ENCODE data around the gene ARMC5.
"Not testable (repeated sequence)": the region's sequence is repeated elsewhere in the genome, so short reads cannot be mapped to it uniquely, and the experiment has no call there.

ARMC5 gene

GRCh38 chr16:31458844-31459686 is at the start of gene ARMC5:
TSS of gene ARMC5 (plus strand) at chr16:31459501. CDS start at chr16:31459525, 24 bp downstream.
- in situ Hi-C loops (cut with HindIII; ENCODE audit: low sequenced_read_pairs), result no loop called here

- in situ Hi-C loops (cut with HindIII; ENCODE audit: low sequenced_read_pairs), result no loop called here
Measured at GRCh38 chr16:31410082-31410481, 49.2 kb upstream of the ARMC5 start.

GRCh38 chr16:31411024-31411844 is 48.1 kb upstream of the ARMC5 start:
- in situ Hi-C loops (cut with HindIII; ENCODE audit: low sequenced_read_pairs), result no loop called here

GRCh38 chr16:31412750-31413149 is 46.6 kb upstream of the ARMC5 start:
- in situ Hi-C loops (cut with HindIII; ENCODE audit: low sequenced_read_pairs), result no loop called here

- in situ Hi-C loops (cut with HindIII; ENCODE audit: low sequenced_read_pairs), result no loop called here
Measured at GRCh38 chr16:31413381-31413780, 45.9 kb upstream of the ARMC5 start.

- in situ Hi-C loops (cut with HindIII; ENCODE audit: low sequenced_read_pairs), result no loop called here
Measured at GRCh38 chr16:31413943-31414342, 45.4 kb upstream of the ARMC5 start.

- in situ Hi-C loops (cut with HindIII; ENCODE audit: low sequenced_read_pairs), result no loop called here
Measured at GRCh38 chr16:31414706-31415105, 44.6 kb upstream of the ARMC5 start.

- in situ Hi-C loops (cut with HindIII; ENCODE audit: low sequenced_read_pairs), result no loop called here
Measured at GRCh38 chr16:31416371-31416770, 42.9 kb upstream of the ARMC5 start.

GRCh38 chr16:31417036-31417435 is 42.3 kb upstream of the ARMC5 start:
- in situ Hi-C loops (cut with HindIII; ENCODE audit: low sequenced_read_pairs), result not testable (repeated sequence)

GRCh38 chr16:31417916-31418315 is 41.4 kb upstream of the ARMC5 start:
- in situ Hi-C loops (cut with HindIII; ENCODE audit: low sequenced_read_pairs), result no loop called here

GRCh38 chr16:31420037-31420436 is 39.3 kb upstream of the ARMC5 start:
- in situ Hi-C loops (cut with HindIII; ENCODE audit: low sequenced_read_pairs), result no loop called here

GRCh38 chr16:31421587-31421986 is 37.7 kb upstream of the ARMC5 start:
- in situ Hi-C loops (cut with HindIII; ENCODE audit: low sequenced_read_pairs), result no loop called here

GRCh38 chr16:31423241-31423640 is 36.1 kb upstream of the ARMC5 start:
- in situ Hi-C loops (cut with HindIII; ENCODE audit: low sequenced_read_pairs), result no loop called here

GRCh38 chr16:31423801-31424200 is 35.5 kb upstream of the ARMC5 start:
- in situ Hi-C loops (cut with HindIII; ENCODE audit: low sequenced_read_pairs), result no loop called here

- in situ Hi-C loops (cut with HindIII; ENCODE audit: low sequenced_read_pairs), result no loop called here
Measured at GRCh38 chr16:31427441-31428278, 31.6 kb upstream of the ARMC5 start.

GRCh38 chr16:31428279-31428597 is 31.1 kb upstream of the ARMC5 start, which contains the start of gene COX6A2:
TSS of gene COX6A2 (minus strand) at chr16:31428360. CDS start at chr16:31428325, 35 bp downstream.
- in situ Hi-C loops (cut with HindIII; ENCODE audit: low sequenced_read_pairs), result no loop called here

- in situ Hi-C loops (cut with HindIII; ENCODE audit: low sequenced_read_pairs), result no loop called here
Measured at GRCh38 chr16:31428638-31429247, 30.6 kb upstream of the ARMC5 start.

- in situ Hi-C loops (cut with HindIII; ENCODE audit: low sequenced_read_pairs), result no loop called here
Measured at GRCh38 chr16:31429314-31429713, 30.0 kb upstream of the ARMC5 start.

- in situ Hi-C loops (cut with HindIII; ENCODE audit: low sequenced_read_pairs), result no loop called here
Measured at GRCh38 chr16:31429796-31430195, 29.5 kb upstream of the ARMC5 start.

- in situ Hi-C loops (cut with HindIII; ENCODE audit: low sequenced_read_pairs), result no loop called here
Measured at GRCh38 chr16:31430380-31431052, 28.8 kb upstream of the ARMC5 start.

All from DLD1 (cell line).